ENCODE measurements around the gene F2RL2.
A peak's percentile ranks its signal among the peaks of the same experiment; 100 is the strongest.

The F2RL2 gene

GRCh38 chr5:76622973-76623596 is at the start of gene F2RL2:
TSS of gene F2RL2 (minus strand) at chr5:76623403. CDS start at chr5:76623230, 173 bp downstream.
- H3K4me3 ChIP-seq (ENCODE audit: low read depth, low read length): peak within 1 kb of the TSS; percentile 41
- peak; percentile 76 for DNase-seq (ENCODE audit: low read depth)

GRCh38 chr5:76672242-76672641 is 49.0 kb upstream of the F2RL2 start:
- no peak overlapping the region for H3K4me3 ChIP-seq (ENCODE audit: low read depth, low read length)
- no peak for DNase-seq (ENCODE audit: low read depth)

GRCh38 chr5:76670508-76670907 is 47.3 kb upstream of the F2RL2 start:
- DNase-seq (ENCODE audit: low read depth): no peak
- H3K4me3 ChIP-seq (ENCODE audit: low read depth, low read length): no peak overlapping the region

GRCh38 chr5:76669245-76669644 is 46.0 kb upstream of the F2RL2 start:
- H3K4me3 ChIP-seq (ENCODE audit: low read depth, low read length): no peak overlapping the region
- no peak for DNase-seq (ENCODE audit: low read depth)

GRCh38 chr5:76667495-76667894 is 44.3 kb upstream of the F2RL2 start:
- H3K4me3 ChIP-seq (ENCODE audit: low read depth, low read length): no peak overlapping the region
- no peak for DNase-seq (ENCODE audit: low read depth)

- DNase-seq (ENCODE audit: low read depth): no peak
- no peak overlapping the region for H3K4me3 ChIP-seq (ENCODE audit: low read depth, low read length)
These were observed 40.9 kb upstream of the F2RL2 start for GRCh38 chr5:76664079-76664478.

GRCh38 chr5:76663573-76663972 is 40.4 kb upstream of the F2RL2 start:
- DNase-seq (ENCODE audit: low read depth): no peak
- no peak overlapping the region for H3K4me3 ChIP-seq (ENCODE audit: low read depth, low read length)

GRCh38 chr5:76662521-76662920 is 39.3 kb upstream of the F2RL2 start:
- DNase-seq (ENCODE audit: low read depth): no peak
- H3K4me3 ChIP-seq (ENCODE audit: low read depth, low read length): no peak overlapping the region

- DNase-seq (ENCODE audit: low read depth): no peak
- H3K4me3 ChIP-seq (ENCODE audit: low read depth, low read length): no peak overlapping the region
These were observed 37.2 kb upstream of the F2RL2 start for GRCh38 chr5:76660360-76660759.

- no peak for DNase-seq (ENCODE audit: low read depth)
- H3K4me3 ChIP-seq (ENCODE audit: low read depth, low read length): no peak overlapping the region
These were observed 34.6 kb upstream of the F2RL2 start for GRCh38 chr5:76657683-76658311.

GRCh38 chr5:76657091-76657490 is 33.9 kb upstream of the F2RL2 start:
- DNase-seq (ENCODE audit: low read depth): no peak
- H3K4me3 ChIP-seq (ENCODE audit: low read depth, low read length): no peak overlapping the region

GRCh38 chr5:76652809-76653414 is 29.7 kb upstream of the F2RL2 start:
- no peak for DNase-seq (ENCODE audit: low read depth)
- no peak overlapping the region for H3K4me3 ChIP-seq (ENCODE audit: low read depth, low read length)

GRCh38 chr5:76649140-76649539 is 25.9 kb upstream of the F2RL2 start:
- H3K4me3 ChIP-seq (ENCODE audit: low read depth, low read length): no peak overlapping the region
- DNase-seq (ENCODE audit: low read depth): no peak

GRCh38 chr5:76643371-76643770 is 20.2 kb upstream of the F2RL2 start:
- no peak for DNase-seq (ENCODE audit: low read depth)
- H3K4me3 ChIP-seq (ENCODE audit: low read depth, low read length): no peak overlapping the region

- no peak for DNase-seq (ENCODE audit: low read depth)
- no peak overlapping the region for H3K4me3 ChIP-seq (ENCODE audit: low read depth, low read length)
These were observed 19.3 kb upstream of the F2RL2 start for GRCh38 chr5:76642390-76643040.

- no peak overlapping the region for H3K4me3 ChIP-seq (ENCODE audit: low read depth, low read length)
- peak; percentile 43 for DNase-seq (ENCODE audit: low read depth)
These were observed 18.4 kb upstream of the F2RL2 start for GRCh38 chr5:76641514-76642120.

GRCh38 chr5:76638479-76638878 is 15.3 kb upstream of the F2RL2 start:
- DNase-seq (ENCODE audit: low read depth): no peak

GRCh38 chr5:76637490-76637889 is 14.3 kb upstream of the F2RL2 start:
- H3K4me3 ChIP-seq (ENCODE audit: low read depth, low read length): no peak overlapping the region
- DNase-seq (ENCODE audit: low read depth): no peak

More at GRCh38 chr5:76638479-76638878, 15.3 kb upstream of the F2RL2 start:
- H3K4me3 ChIP-seq (ENCODE audit: low read depth, low read length): no peak overlapping the region

- no peak overlapping the region for H3K4me3 ChIP-seq (ENCODE audit: low read depth, low read length)
- no peak for DNase-seq (ENCODE audit: low read depth)
These were observed 11.5 kb upstream of the F2RL2 start for GRCh38 chr5:76634661-76635060.

GRCh38 chr5:76626738-76627137 is 3.5 kb upstream of the F2RL2 start:
- H3K4me3 ChIP-seq (ENCODE audit: low read depth, low read length): no peak overlapping the region
- no peak for DNase-seq (ENCODE audit: low read depth)
